Breast epithelium (tissue), 4 donors: ENCODE data around the gene PITX3. TPM values are rescaled to one million over a fixed set of nuclear protein-coding genes. Genes with fewer than 3 reads are reported as not detected.
A peak's percentile ranks its signal among the peaks of the same experiment; 100 is the strongest.

Source experiments
- DNase-seq, 2 donors: peaks; one replicate each; pipeline ENCODE4 v3.0.0-alpha.2; 2019; ENCODE audit warnings: low spot score in 2 of 2
- H3K27ac ChIP-seq, 2 donors: fragments of 200-600 bp; sonication (generic) in 1 of 2; one replicate each; pipeline ENCODE4 v1.5.1; 2016 to 2019; ENCODE audit warnings: mild to moderate bottlenecking in 1 of 2
- H3K27me3 ChIP-seq, 2 donors: fragments of 200-600 bp; sonication (generic) in 1 of 2; one replicate each; pipeline versions ENCODE4 v1.5.1 to v1.6.0; 2017 to 2019; ENCODE audit warnings: control low read depth in 1 of 2, mild to moderate bottlenecking in 1 of 2
- H3K36me3 ChIP-seq: fragments of 200-600 bp; one replicate; pipeline ENCODE4 v1.5.1; 2019
- H3K4me1 ChIP-seq, 2 donors: fragments of 200-600 bp; sonication (generic); one replicate each; pipeline ENCODE4 v1.5.1; 2016 to 2019; ENCODE audit warnings: control low read depth in 1 of 2
- H3K4me3 ChIP-seq, 3 donors: fragments of 200-600 bp; sonication (generic); 1 replicate in 2 of 3; 2 replicates in 1 of 3; pipeline ENCODE4 v1.5.1; 2016 to 2019; ENCODE audit warnings: mild to moderate bottlenecking in 3 of 3, moderate library complexity in 2 of 3
- H3K9me3 ChIP-seq, 2 donors: fragments of 200-600 bp; sonication (generic) in 1 of 2; one replicate each; pipeline ENCODE4 v1.5.1; 2016 to 2019; ENCODE audit warnings: control low read depth in 1 of 2
- CTCF ChIP-seq, 3 donors: fragments of 450-650 bp; IDR thresholded peaks; one replicate each; pipeline ENCODE4 v1.5.1; 2016 to 2017; ENCODE audit warnings: antibody characterized with exemption in 3 of 3, mild to moderate bottlenecking in 3 of 3, moderate library complexity in 3 of 3
- POLR2A ChIP-seq: fragments of 450-650 bp; IDR thresholded peaks from one replicate; pipeline ENCODE4 v1.6.1; 2016; ENCODE audit warnings: antibody characterized with exemption, mild to moderate bottlenecking, moderate library complexity
- POLR2AphosphoS5 ChIP-seq, 3 donors: sonication (generic); formaldehyde crosslinking; IDR thresholded peaks; one replicate each; pipeline ENCODE4 v1.6.1; 2017; ENCODE audit warnings: antibody characterized with exemption in 3 of 3
- intact Hi-C: fragments of 100-400 bp; cut with DNase I; formaldehyde crosslinking; loops from one replicate; pipeline ENCODE4 v1.15.1; 2023; ENCODE audit warnings: low total_unique reads
- total RNA-seq, 3 donors: library from RNA; depleted of rRNA; stranded (reverse); fragments of >200 nt; gene quantifications; one replicate each; pipeline ENCODE4 v1.1.0, GENCODE V29; 2016

The PITX3 gene
- total RNA-seq, 3 donors from 2014 or later, result not detected

GRCh38 chr10:102211615-102212299, 29.6 kb downstream of the PITX3 start:
- intact Hi-C loops, result no loop called here
- no peak overlapping the region for H3K4me3 ChIP-seq
- H3K27ac ChIP-seq, result no peak overlapping the region
- no peaks in the 10 kb centered on the region for H3K4me1 ChIP-seq
- no peaks in the 10 kb centered on the region for H3K9me3 ChIP-seq
- no peaks in the 10 kb centered on the region for H3K27me3 ChIP-seq
- no peaks in the 10 kb centered on the region for H3K36me3 ChIP-seq
- DNase-seq, result no peak
- no peak for TF ChIP-seq CTCF (IDR thresholded peaks at IDR 0.05)

- DNase-seq, result no peak
- H3K9me3 ChIP-seq, result peaks cover 0 to 10% of the 10 kb centered on the region in 2 donors
- no peak overlapping the region for H3K4me3 ChIP-seq
- intact Hi-C loops, result no loop called here
- no peaks in the 10 kb centered on the region for H3K4me1 ChIP-seq
- no peak for TF ChIP-seq CTCF (IDR thresholded peaks at IDR 0.05)
- no peak for TF ChIP-seq POLR2AphosphoS5 (IDR thresholded peaks at IDR 0.05)
- TF ChIP-seq POLR2A, result no peak
- peak overlapping the region in 1 of 2 donors; percentile 19 for H3K27ac ChIP-seq
- no peaks in the 10 kb centered on the region for H3K36me3 ChIP-seq
- H3K27me3 ChIP-seq, result no peaks in the 10 kb centered on the region
Observed at GRCh38 chr10:102208311-102209035, 32.8 kb downstream of the PITX3 start.

- no peaks in the 10 kb centered on the region for H3K4me1 ChIP-seq
- no peaks in the 10 kb centered on the region for H3K36me3 ChIP-seq
- DNase-seq, result no peak
- H3K27me3 ChIP-seq, result no peaks in the 10 kb centered on the region
- no peak overlapping the region for H3K27ac ChIP-seq
- TF ChIP-seq POLR2AphosphoS5 (IDR thresholded peaks at IDR 0.05), result no peak
- no peak for TF ChIP-seq CTCF (IDR thresholded peaks at IDR 0.05)
- TF ChIP-seq POLR2A, result no peak
- H3K4me3 ChIP-seq, result no peak overlapping the region
- peaks cover 0 to 10% of the 10 kb centered on the region in 2 donors for H3K9me3 ChIP-seq
- intact Hi-C loops, result no loop called here
Observed at GRCh38 chr10:102202386-102202785, 38.9 kb downstream of the PITX3 start.

- H3K36me3 ChIP-seq, result no peaks in the 10 kb centered on the region
- intact Hi-C loops, result no loop called here
Observed at GRCh38 chr10:102200751-102201640, 40.3 kb downstream of the PITX3 start.

More at GRCh38 chr10:102200751-102201640, 40.3 kb downstream of the PITX3 start:
- Histone ChIP-seq H3K9me3 (peaks cover 0 to 10% of the 10 kb centered on the region in 2 donors), H3K4me3 (no peak overlapping the region), H3K27ac (no peak overlapping the region), H3K27me3 (no peaks in the 10 kb centered on the region), H3K4me1 (no peaks in the 10 kb centered on the region)
- DNase-seq, result no peak
- no peak for TF ChIP-seq POLR2AphosphoS5 (IDR thresholded peaks at IDR 0.05)
- no peak for TF ChIP-seq POLR2A
- TF ChIP-seq CTCF (IDR thresholded peaks at IDR 0.05), result no peak
